Nephron (organoid): ENCODE measurements around the gene NPC1.

Experiments used
- H3K27ac Mint-ChIP-seq, 3 experiments: 2 replicates each; pipeline ENCODE4 v1.8.0; 2020; ENCODE audit warnings: mixed read lengths in 3 of 3, mild to moderate bottlenecking in 2 of 3, moderate library complexity in 1 of 3
- H3K27me3 Mint-ChIP-seq: 2 replicates; pipeline ENCODE4 v1.8.0; 2021; ENCODE audit warnings: low read depth, mild to moderate bottlenecking, moderate library complexity, mixed read lengths
- H3K36me3 Mint-ChIP-seq: 2 replicates; pipeline ENCODE4 v1.8.0; 2020; ENCODE audit warnings: low read depth, mixed read lengths
- H3K4me1 Mint-ChIP-seq: 2 replicates; pipeline ENCODE4 v1.8.0; 2020; ENCODE audit warnings: mixed read lengths
- H3K4me3 Mint-ChIP-seq, 3 experiments: 2 replicates each; pipeline ENCODE4 v1.8.0; 2020; ENCODE audit warnings: mild to moderate bottlenecking in 3 of 3, mixed read lengths in 3 of 3, moderate library complexity in 2 of 3
- H3K9me3 Mint-ChIP-seq: 2 replicates; pipeline ENCODE4 v1.8.0; 2020; ENCODE audit warnings: mixed read lengths
- CTCF ChIP-seq, 3 experiments: fragments of 200-600 bp; sonication (generic); IDR thresholded peaks; one replicate each; pipeline ENCODE4 v1.5.0; 2021; ENCODE audit warnings: antibody characterized with exemption in 3 of 3; ENCODE audit not compliant: unreplicated experiment in 3 of 3

Gene NPC1

GRCh38 chr18:23551978-23552377 lies 34.3 kb downstream of the NPC1 start:
- no peak overlapping the region for H3K4me3 Mint-ChIP-seq
- H3K27ac Mint-ChIP-seq: peak overlapping the region; percentile 41 to 82 (median 61)
- no peaks in the 10 kb centered on the region for H3K27me3 Mint-ChIP-seq
- H3K36me3 Mint-ChIP-seq: peaks cover 67% of the 10 kb centered on the region
- H3K9me3 Mint-ChIP-seq: no peaks in the 10 kb centered on the region
- peaks cover 30% of the 10 kb centered on the region for H3K4me1 Mint-ChIP-seq
- no peak for TF ChIP-seq CTCF (IDR thresholded peaks at IDR 0.05; ENCODE audit: unreplicated experiment in 3 of 3)

- Mint-ChIP-seq H3K27me3 (no peaks in the 10 kb centered on the region), H3K4me3 (no peak overlapping the region), H3K27ac (no peak overlapping the region), H3K4me1 (peaks cover 30% of the 10 kb centered on the region), H3K9me3 (no peaks in the 10 kb centered on the region), H3K36me3 (peaks cover 67% of the 10 kb centered on the region)
- TF ChIP-seq CTCF (IDR thresholded peaks at IDR 0.05; ENCODE audit: unreplicated experiment in 3 of 3): no peak
Measured at GRCh38 chr18:23550898-23551297, 35.4 kb downstream of the NPC1 start.

- Mint-ChIP-seq H3K36me3 (peaks cover 58% of the 10 kb centered on the region), H3K27ac (no peak overlapping the region), H3K27me3 (no peaks in the 10 kb centered on the region), H3K9me3 (no peaks in the 10 kb centered on the region), H3K4me3 (no peak overlapping the region), H3K4me1 (peaks cover 21% of the 10 kb centered on the region)
- no peak for TF ChIP-seq CTCF (IDR thresholded peaks at IDR 0.05; ENCODE audit: unreplicated experiment in 3 of 3)
Measured at GRCh38 chr18:23548719-23549118, 37.6 kb downstream of the NPC1 start.

GRCh38 chr18:23548275-23548674 lies 38.0 kb downstream of the NPC1 start:
- Mint-ChIP-seq H3K36me3 (peaks cover 62% of the 10 kb centered on the region), H3K27me3 (no peaks in the 10 kb centered on the region), H3K4me3 (no peak overlapping the region), H3K4me1 (peaks cover 17% of the 10 kb centered on the region), H3K27ac (peak overlapping the region in 1 of 3 experiments; percentile 27), H3K9me3 (no peaks in the 10 kb centered on the region)
- no peak for TF ChIP-seq CTCF (IDR thresholded peaks at IDR 0.05; ENCODE audit: unreplicated experiment in 3 of 3)

- Mint-ChIP-seq H3K27ac (peak overlapping the region in 1 of 3 experiments; percentile 27), H3K36me3 (peaks cover 61% of the 10 kb centered on the region)
Measured at GRCh38 chr18:23547846-23548245, 38.5 kb downstream of the NPC1 start.

More at GRCh38 chr18:23547846-23548245, 38.5 kb downstream of the NPC1 start:
- H3K4me1 Mint-ChIP-seq: peaks cover 14% of the 10 kb centered on the region
- no peaks in the 10 kb centered on the region for H3K9me3 Mint-ChIP-seq
- TF ChIP-seq CTCF (IDR thresholded peaks at IDR 0.05; ENCODE audit: unreplicated experiment in 3 of 3): no peak
- H3K4me3 Mint-ChIP-seq: no peak overlapping the region
- no peaks in the 10 kb centered on the region for H3K27me3 Mint-ChIP-seq
